IMR-90 (cell line): ENCODE results near the gene KIF25. TPM values are rescaled to one million over a fixed set of nuclear protein-coding genes. Genes with fewer than 3 reads are reported as not detected.

Experiments
- ATAC-seq: fragments of 200-7000 bp; cut with Tn5 transposase; 2 replicates; pipeline ENCODE4 v1.9.1; 2020; ENCODE audit warnings: low read depth, mild to moderate bottlenecking, moderate library complexity
- BruUV-seq: library from RNA; stranded (reverse); fragments of 400-500 nt; replicated peaks from 2 replicates; lab custom pipeline; 2021; lab: Mats Ljungman, UMichigan
- CTCF ChIA-PET: fragments of 300-600 bp; formaldehyde crosslinking; extraction: SDS; loops from one replicate; lab custom pipeline; 2021; ENCODE audit warnings: antibody characterized with exemption; lab: Yijun Ruan, JAX
- POLR2A ChIA-PET: fragments of 300-600 bp; sonication (Branson Sonifier 250); formaldehyde crosslinking; loops from one replicate; lab custom pipeline; 2022; ENCODE audit warnings: antibody characterized with exemption; ENCODE audit not compliant: unreplicated experiment; lab: Charles Lee
- DNase-seq: peaks from one replicate; pipeline ENCODE4 v3.0.0; 2013
- H2AFZ ChIP-seq: replicated peaks from 2 replicates; pipeline ENCODE3; 2013; ENCODE audit warnings: low read length, mild to moderate bottlenecking; ENCODE audit not compliant: poor library complexity
- H2AK5ac ChIP-seq: 2 replicates; pipeline ENCODE4 v1.6.1; 2013; ENCODE audit warnings: low read depth, low read length, inconsistent platforms
- H2AK9ac ChIP-seq: replicated peaks from 2 replicates; pipeline ENCODE3; 2013; ENCODE audit warnings: mild to moderate bottlenecking, low read depth, low read length, moderate library complexity; ENCODE audit not compliant: poor library complexity
- H2BK120ac ChIP-seq: 2 replicates; pipeline ENCODE4 v1.6.1; 2013; ENCODE audit warnings: low read depth, low read length, inconsistent platforms
- H2BK15ac ChIP-seq: 3 replicates; pipeline ENCODE4 v1.6.1; 2013; ENCODE audit warnings: low read depth, low read length, inconsistent platforms
- H2BK20ac ChIP-seq: 2 replicates; pipeline ENCODE4 v1.6.1; 2013; ENCODE audit warnings: low read depth, mild to moderate bottlenecking, inconsistent platforms, low read length, moderate library complexity
- H2BK5ac ChIP-seq: 2 replicates; pipeline ENCODE4 v1.6.1; 2013; ENCODE audit warnings: mild to moderate bottlenecking, low read depth, low read length, inconsistent platforms; ENCODE audit not compliant: poor library complexity, severe bottlenecking
- H3K14ac ChIP-seq: replicated peaks from 2 replicates; pipeline ENCODE4 v1.6.1; 2013; ENCODE audit warnings: low read depth, low read length, inconsistent platforms
- H3K18ac ChIP-seq: 2 replicates; pipeline ENCODE4 v1.6.1; 2013; ENCODE audit warnings: low read depth, low read length, control low read depth
- H3K23ac ChIP-seq: 2 replicates; pipeline ENCODE4 v1.6.1; 2013; ENCODE audit warnings: low read depth, low read length, inconsistent platforms
- H3K27ac ChIP-seq: 2 replicates; pipeline ENCODE4 v1.5.1; 2013; ENCODE audit warnings: mild to moderate bottlenecking, control low read depth, low read length; ENCODE audit not compliant: insufficient read depth
- H3K27me3 ChIP-seq: 2 replicates; pipeline ENCODE4 v1.6.1; 2013; ENCODE audit warnings: low read length; ENCODE audit not compliant: control insufficient read depth, insufficient read depth
- H3K36me3 ChIP-seq: 2 replicates; pipeline ENCODE4 v1.6.1; 2013; ENCODE audit warnings: low read length, mixed read lengths; ENCODE audit not compliant: control insufficient read depth, insufficient read depth
- H3K4ac ChIP-seq: 2 replicates; pipeline ENCODE4 v1.6.1; 2013; ENCODE audit warnings: low read depth, low read length, inconsistent platforms
- H3K4me1 ChIP-seq: 2 replicates; pipeline ENCODE4 v1.6.1; 2013; ENCODE audit warnings: low read length, mixed read lengths; ENCODE audit not compliant: control insufficient read depth, insufficient read depth
- H3K4me2 ChIP-seq: 2 replicates; pipeline ENCODE4 v1.6.1; 2013; ENCODE audit warnings: low read depth, mild to moderate bottlenecking, control low read depth, low read length, moderate library complexity
- H3K4me3 ChIP-seq: 2 replicates; pipeline ENCODE4 v1.5.1; 2013; ENCODE audit warnings: low read depth, mild to moderate bottlenecking, control low read depth, low read length, moderate library complexity; ENCODE audit not compliant: insufficient read depth
- H3K56ac ChIP-seq: 2 replicates; pipeline ENCODE4 v1.6.1; 2013; ENCODE audit warnings: low read length, inconsistent platforms; ENCODE audit not compliant: insufficient read depth; ENCODE audit errors: extremely low read depth
- H3K79me1 ChIP-seq, 2 experiments: 2 replicates each; pipeline ENCODE4 v1.6.1; 2013; ENCODE audit warnings: low read length in 2 of 2, inconsistent platforms in 1 of 2, low read depth in 1 of 2
- H3K9ac ChIP-seq: 2 replicates; pipeline ENCODE4 v1.6.1; 2013; ENCODE audit warnings: low read depth, low read length, control low read depth
- H3K9me1 ChIP-seq: 2 replicates; pipeline ENCODE4 v1.6.1; 2013; ENCODE audit warnings: low read length, inconsistent platforms; ENCODE audit not compliant: insufficient read depth
- H3K9me3 ChIP-seq: 2 replicates; pipeline ENCODE4 v1.6.1; 2013; ENCODE audit warnings: low read length; ENCODE audit not compliant: control insufficient read depth, insufficient read depth
- H4K20me1 ChIP-seq: 2 replicates; pipeline ENCODE4 v1.6.1; 2013; ENCODE audit warnings: low read length, inconsistent platforms; ENCODE audit not compliant: insufficient read depth
- H4K5ac ChIP-seq: 2 replicates; pipeline ENCODE4 v1.6.1; 2013; ENCODE audit warnings: mild to moderate bottlenecking, low read depth, low read length, control low read depth
- H4K8ac ChIP-seq, 2 experiments: 2 replicates each; pipeline ENCODE4 v1.6.1; 2013; ENCODE audit warnings: low read depth in 2 of 2, low read length in 2 of 2, control low read depth in 1 of 2, inconsistent platforms in 1 of 2
- H4K91ac ChIP-seq: 2 replicates; pipeline ENCODE4 v1.6.1; 2013; ENCODE audit warnings: low read depth, low read length, inconsistent platforms; ENCODE audit not compliant: insufficient read depth
- BHLHE40 ChIP-seq: fragments of 150-350 bp; IDR thresholded peaks from 2 replicates; pipeline ENCODE4 v1.6.1; 2016; ENCODE audit warnings: mild to moderate bottlenecking, low read depth, low read length
- CEBPB ChIP-seq: IDR thresholded peaks from 2 replicates; pipeline ENCODE4 v1.6.1; 2012; ENCODE audit warnings: low read depth, low read length, improper control_type of control experiment
- MXI1 ChIP-seq: IDR thresholded peaks from 2 replicates; pipeline ENCODE4 v1.6.1; 2012; ENCODE audit warnings: low read depth, mild to moderate bottlenecking, low read length, moderate library complexity, borderline replicate concordance
- NFE2L2 ChIP-seq: fragments of 150-350 bp; IDR thresholded peaks from 2 replicates; pipeline ENCODE4 v1.6.1; 2016; ENCODE audit warnings: low read depth, mild to moderate bottlenecking, low read length
- RAD21 ChIP-seq: IDR thresholded peaks from 2 replicates; pipeline ENCODE4 v1.6.1; 2012; ENCODE audit warnings: low read length, improper control_type of control experiment
- RCOR1 ChIP-seq: IDR thresholded peaks from 2 replicates; pipeline ENCODE4 v1.6.1; 2012; ENCODE audit warnings: mild to moderate bottlenecking, low read length, improper control_type of control experiment; ENCODE audit not compliant: insufficient replicate concordance
- SMC3 ChIP-seq: fragments of 150-350 bp; IDR thresholded peaks from 2 replicates; pipeline ENCODE4 v1.6.1; 2016; ENCODE audit warnings: low read depth, mild to moderate bottlenecking, antibody characterized with exemption, low read length, moderate library complexity
- WGBS, 2 experiments: methylation state at CpG; one replicate each; pipeline versions ENCODE4 v1.1.5 to v1.1.7; 2013; ENCODE audit warnings: missing lambda C conversion rate in 2 of 2; ENCODE audit not compliant: insufficient read length in 1 of 2; ENCODE audit errors: extremely low coverage in 2 of 2; 5-methylcytosine and 5-hydroxymethylcytosine counted together
- dilution Hi-C: fragments of 300-500 bp; cut with HindIII; formaldehyde crosslinking; loops from one replicate; pipeline ENCODE4 v1.14.3; 2018; ENCODE audit warnings: low sequenced_read_pairs; ENCODE audit not compliant: unreplicated experiment
- in situ Hi-C: fragments of 300-500 bp; cut with MboI; formaldehyde crosslinking; loops from 3 replicates; pipeline ENCODE4 v1.14.3; 2019; ENCODE audit warnings: low sequenced_read_pairs, inconsistent platforms, mixed read lengths
- intact Hi-C: fragments of 100-400 bp; cut with micrococcal nuclease; formaldehyde crosslinking; loops from 2 replicates; pipeline ENCODE4 v1.10.0; 2022
- polyA plus RNA-seq, 3 experiments: library from polyadenylated mRNA; depleted of rRNA; stranded (reverse); fragments of >200 nt; gene quantifications; 2 replicates each; pipeline ENCODE4 v1.2.3, GENCODE V29; 2012; ENCODE audit warnings: low replicate concordance in 1 of 3
- total RNA-seq: library from RNA; depleted of rRNA; stranded (reverse); fragments of >200 nt; gene quantifications from 2 replicates; pipeline ENCODE4 v1.2.3, GENCODE V29; 2012
- TF ChIP-seq, protein P1 (sequence below): conservative IDR thresholded peaks from 2 replicates; pipeline ENCODE4 v1.5.1; 2012; ENCODE audit warnings: mild to moderate bottlenecking, low read depth, low read length, improper control_type of control experiment

Gene KIF25
- total and polyA plus RNA-seq, 2 of the 4 experiments (the other 2 are of a cell fraction), result not detected

DNA sequence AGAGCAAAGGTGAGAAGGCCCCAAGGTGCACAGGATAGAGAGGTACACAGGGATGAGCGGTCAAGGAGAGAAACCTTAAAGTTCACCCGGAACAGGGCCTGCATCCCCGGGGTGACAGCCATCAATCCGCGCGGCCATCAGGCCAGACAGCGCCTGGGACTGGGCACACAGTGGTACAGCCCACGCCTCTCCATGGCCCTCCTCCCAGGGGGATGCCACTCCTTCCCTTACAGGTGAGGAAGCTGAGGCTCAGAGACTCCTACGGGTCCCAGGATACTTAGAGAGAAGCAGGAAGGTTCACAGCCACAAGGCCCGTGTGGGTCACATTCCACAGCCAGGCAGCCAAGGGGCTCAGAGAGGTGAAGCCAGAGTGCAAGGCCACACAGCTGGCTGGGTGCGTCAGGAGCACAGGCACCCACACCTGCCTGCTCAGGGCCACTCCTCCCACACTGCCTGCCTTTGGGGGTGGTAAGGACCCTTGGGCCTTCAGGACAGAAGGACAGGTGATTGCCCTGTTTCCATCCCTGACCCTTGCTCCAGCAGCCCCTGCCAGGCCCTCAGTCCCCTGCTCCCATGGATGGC lies 66.8 kb downstream of the KIF25 start:
- H4K91ac ChIP-seq, result no peak overlapping the region
- H2BK20ac ChIP-seq, result no peak overlapping the region
- intact Hi-C loops, result loop anchor here (5.0 to 10.0 kb wide), 2 partner anchors 53 to 820 kb away; no protein-coding TSS in a partner anchor
- H2AK9ac ChIP-seq, result no peak overlapping the region
- H2BK5ac ChIP-seq, result no peak overlapping the region
- H3K9me3 ChIP-seq, result no peaks in the 10 kb centered on the region
- H4K5ac ChIP-seq, result no peak overlapping the region
- H3K27ac ChIP-seq, result no peak overlapping the region
- H3K4me2 ChIP-seq, result no peak overlapping the region
- ChIA-PET POLR2A (no interaction called here), CTCF (no interaction called here)
- no peak overlapping the region for H2AFZ ChIP-seq
- no peak overlapping the region for H2BK120ac ChIP-seq
- no peaks in the 10 kb centered on the region for H3K79me1 ChIP-seq
- H3K36me3 ChIP-seq, result no peaks in the 10 kb centered on the region
- H2BK15ac ChIP-seq, result no peak overlapping the region
- H3K4ac ChIP-seq, result no peak overlapping the region
- DNase-seq (no peak), ATAC-seq (no peak)
- H3K4me3 ChIP-seq, result no peak overlapping the region
- H3K9ac ChIP-seq, result no peak overlapping the region
- H3K18ac ChIP-seq, result no peak overlapping the region
- no CpG with 5 or more reads among the region's 11 CpGs for WGBS, 2 experiments
- no peak overlapping the region for H3K14ac ChIP-seq
- H3K56ac ChIP-seq, result no peak overlapping the region
- no TSS peak for BruUV-seq
- no peak overlapping the region for H2AK5ac ChIP-seq
- H3K23ac ChIP-seq, result no peak overlapping the region
- H4K8ac ChIP-seq, result no peak overlapping the region
- H3K27me3 ChIP-seq, result peaks cover 15% of the 10 kb centered on the region
- in situ Hi-C loops, result no loop called here
- no peak for TF ChIP-seq NFE2L2
- no peak for TF ChIP-seq CEBPB
- TF ChIP-seq MXI1, result no peak
- no peak for TF ChIP-seq RCOR1
- TF ChIP-seq BHLHE40, result no peak
- TF ChIP-seq RAD21, result no peak
- TF ChIP-seq, protein P1, sequence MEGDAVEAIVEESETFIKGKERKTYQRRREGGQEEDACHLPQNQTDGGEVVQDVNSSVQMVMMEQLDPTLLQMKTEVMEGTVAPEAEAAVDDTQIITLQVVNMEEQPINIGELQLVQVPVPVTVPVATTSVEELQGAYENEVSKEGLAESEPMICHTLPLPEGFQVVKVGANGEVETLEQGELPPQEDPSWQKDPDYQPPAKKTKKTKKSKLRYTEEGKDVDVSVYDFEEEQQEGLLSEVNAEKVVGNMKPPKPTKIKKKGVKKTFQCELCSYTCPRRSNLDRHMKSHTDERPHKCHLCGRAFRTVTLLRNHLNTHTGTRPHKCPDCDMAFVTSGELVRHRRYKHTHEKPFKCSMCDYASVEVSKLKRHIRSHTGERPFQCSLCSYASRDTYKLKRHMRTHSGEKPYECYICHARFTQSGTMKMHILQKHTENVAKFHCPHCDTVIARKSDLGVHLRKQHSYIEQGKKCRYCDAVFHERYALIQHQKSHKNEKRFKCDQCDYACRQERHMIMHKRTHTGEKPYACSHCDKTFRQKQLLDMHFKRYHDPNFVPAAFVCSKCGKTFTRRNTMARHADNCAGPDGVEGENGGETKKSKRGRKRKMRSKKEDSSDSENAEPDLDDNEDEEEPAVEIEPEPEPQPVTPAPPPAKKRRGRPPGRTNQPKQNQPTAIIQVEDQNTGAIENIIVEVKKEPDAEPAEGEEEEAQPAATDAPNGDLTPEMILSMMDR, result no peak
- TF ChIP-seq SMC3, result no peak
- dilution Hi-C loops, result no loop called here
- H3K9me1 ChIP-seq, result no peaks in the 10 kb centered on the region
- H4K20me1 ChIP-seq, result no peaks in the 10 kb centered on the region
- peaks cover 3% of the 10 kb centered on the region; the same call in 1 of the 2 replicates for H3K4me1 ChIP-seq
